AG04450 (cell line): Measurements from ENCODE around the gene ITGB8. TPM values are rescaled to one million over a fixed set of nuclear protein-coding genes. Genes with fewer than 3 reads are reported as not detected.

Experiments
- CTCF ChIA-PET: fragments of 300-600, 350-600 bp; formaldehyde crosslinking; extraction: SDS; loops from one replicate; lab custom pipeline; 2022; ENCODE audit warnings: antibody characterized with exemption, inconsistent platforms; lab: Charles Lee
- POLR2A ChIA-PET: fragments of 350-600 bp; formaldehyde crosslinking; extraction: SDS; loops from one replicate; lab custom pipeline; 2021; ENCODE audit warnings: antibody characterized with exemption, inconsistent platforms; lab: Yijun Ruan, JAX
- DNase-seq: peaks from one replicate; pipeline ENCODE4 v3.0.0-alpha.2; 2011; ENCODE audit warnings: low read depth, low spot score
- H3K27ac ChIP-seq: one replicate; pipeline ENCODE4 v1.5.1; 2012; ENCODE audit warnings: low read depth, low read length, control low read depth
- H3K27me3 ChIP-seq: one replicate; pipeline ENCODE4 v1.6.0; 2012; ENCODE audit warnings: low read length; ENCODE audit not compliant: control insufficient read depth, insufficient read depth
- H3K4me3 ChIP-seq: 2 replicates; pipeline ENCODE4 v1.5.1; 2011; ENCODE audit warnings: mild to moderate bottlenecking, low read depth, low read length, control low read depth
- H3K9me3 ChIP-seq: 2 replicates; pipeline ENCODE4 v1.5.1; 2012; ENCODE audit warnings: low read length; ENCODE audit not compliant: control insufficient read depth, insufficient read depth
- CTCF ChIP-seq: IDR thresholded peaks from 2 replicates; pipeline ENCODE4 v1.5.1; 2011; ENCODE audit warnings: low read depth, low read length, control low read depth, inconsistent platforms
- polyA plus RNA-seq: library from polyadenylated mRNA; depleted of rRNA; stranded (reverse); fragments of >200 nt; gene quantifications from 2 replicates; pipeline ENCODE4 v1.2.3, GENCODE V29; 2011

ITGB8 gene
- polyA plus RNA-seq, 1 experiment: 12.3 TPM

GRCh38 chr7:20417675-20418382, 87.1 kb downstream of the ITGB8 start:
- no peaks in the 10 kb centered on the region for H3K9me3 ChIP-seq
- no peaks in the 10 kb centered on the region for H3K27me3 ChIP-seq
- no peak for TF ChIP-seq CTCF
- H3K4me3 ChIP-seq: no peak overlapping the region
- CTCF ChIA-PET: interaction anchor here (0.5 kb wide), 1 partner anchor 10 kb away, joined by 3 read pairs; no protein-coding TSS in a partner anchor
- POLR2A ChIA-PET: no interaction called here
- no peak overlapping the region for H3K27ac ChIP-seq
- no peak for DNase-seq

DNA sequence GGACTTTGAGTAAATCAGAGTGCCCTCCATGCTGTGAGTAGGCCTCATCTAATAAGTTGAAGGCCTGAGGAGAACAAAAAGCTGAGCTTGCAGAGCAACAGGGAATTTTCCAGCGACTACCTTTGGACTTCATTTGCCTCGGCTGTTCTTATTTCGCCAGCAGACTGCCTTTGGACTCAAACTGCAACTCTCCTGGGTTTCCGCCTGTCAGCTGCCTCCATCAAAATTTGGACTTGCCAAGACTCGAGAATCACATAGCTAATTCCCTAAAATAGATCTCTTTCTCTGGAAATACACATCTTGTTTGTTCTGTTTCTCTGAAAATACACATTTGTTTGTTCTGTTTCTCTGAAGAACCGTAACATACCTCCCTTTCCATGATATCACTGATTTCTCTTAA, 93.8 kb downstream of the ITGB8 start:
- H3K27me3 ChIP-seq: no peaks in the 10 kb centered on the region
- DNase-seq: no peak
- no peak overlapping the region for H3K4me3 ChIP-seq
- no peak overlapping the region for H3K27ac ChIP-seq
- H3K9me3 ChIP-seq: no peaks in the 10 kb centered on the region
- ChIA-PET POLR2A (interaction anchor here (0.6 kb wide), 1 partner anchor 961 kb away, joined by 4 read pairs; no protein-coding TSS in a partner anchor), CTCF (interaction anchor here (1.5 kb wide), 1 partner anchor 16 kb away, joined by 6 read pairs; no protein-coding TSS in a partner anchor)
- TF ChIP-seq CTCF: no peak

- CTCF ChIA-PET: interaction anchor here (4.0 kb wide), 1 partner anchor 10 kb away, joined by 29 read pairs; no protein-coding TSS in a partner anchor
- POLR2A ChIA-PET: no interaction called here
- no peak overlapping the region for H3K4me3 ChIP-seq
These were observed 100.0 kb downstream of the ITGB8 start for GRCh38 chr7:20430664-20431063.

GRCh38 chr7:20431146-20431545, 100.4 kb downstream of the ITGB8 start:
- CTCF ChIA-PET: interaction anchor here (4.0 kb wide), 1 partner anchor 10 kb away, joined by 29 read pairs; no protein-coding TSS in a partner anchor
- POLR2A ChIA-PET: no interaction called here

More at GRCh38 chr7:20430664-20431063, 100.0 kb downstream of the ITGB8 start:
- TF ChIP-seq CTCF: no peak
- Histone ChIP-seq H3K27ac (no peak overlapping the region), H3K9me3 (no peaks in the 10 kb centered on the region), H3K27me3 (no peaks in the 10 kb centered on the region)
- DNase-seq: no peak

More at GRCh38 chr7:20431146-20431545, 100.4 kb downstream of the ITGB8 start:
- DNase-seq: no peak
- H3K27ac ChIP-seq: no peak overlapping the region
- no peak for TF ChIP-seq CTCF
- H3K4me3 ChIP-seq: no peak overlapping the region
- no peaks in the 10 kb centered on the region for H3K9me3 ChIP-seq
- H3K27me3 ChIP-seq: no peaks in the 10 kb centered on the region
